GM18505 (cell line): ENCODE data around the gene BCDIN3D.
"Not testable (repeated sequence)": the region's sequence is repeated elsewhere in the genome, so short reads cannot be mapped to it uniquely, and the experiment has no call there.

Experiments used
- ATAC-seq: cut with Tn5 transposase; IDR thresholded peaks from one replicate; pipeline ENCODE4 v1.9.1; 2021; ENCODE audit not compliant: unreplicated experiment
- POLR2A ChIP-seq: IDR thresholded peaks from 4 replicates; pipeline ENCODE4 v1.6.1; 2011; ENCODE audit warnings: borderline replicate concordance; ENCODE audit not compliant: insufficient read depth, insufficient read length; ENCODE audit errors: extremely low read depth

BCDIN3D gene

DNA sequence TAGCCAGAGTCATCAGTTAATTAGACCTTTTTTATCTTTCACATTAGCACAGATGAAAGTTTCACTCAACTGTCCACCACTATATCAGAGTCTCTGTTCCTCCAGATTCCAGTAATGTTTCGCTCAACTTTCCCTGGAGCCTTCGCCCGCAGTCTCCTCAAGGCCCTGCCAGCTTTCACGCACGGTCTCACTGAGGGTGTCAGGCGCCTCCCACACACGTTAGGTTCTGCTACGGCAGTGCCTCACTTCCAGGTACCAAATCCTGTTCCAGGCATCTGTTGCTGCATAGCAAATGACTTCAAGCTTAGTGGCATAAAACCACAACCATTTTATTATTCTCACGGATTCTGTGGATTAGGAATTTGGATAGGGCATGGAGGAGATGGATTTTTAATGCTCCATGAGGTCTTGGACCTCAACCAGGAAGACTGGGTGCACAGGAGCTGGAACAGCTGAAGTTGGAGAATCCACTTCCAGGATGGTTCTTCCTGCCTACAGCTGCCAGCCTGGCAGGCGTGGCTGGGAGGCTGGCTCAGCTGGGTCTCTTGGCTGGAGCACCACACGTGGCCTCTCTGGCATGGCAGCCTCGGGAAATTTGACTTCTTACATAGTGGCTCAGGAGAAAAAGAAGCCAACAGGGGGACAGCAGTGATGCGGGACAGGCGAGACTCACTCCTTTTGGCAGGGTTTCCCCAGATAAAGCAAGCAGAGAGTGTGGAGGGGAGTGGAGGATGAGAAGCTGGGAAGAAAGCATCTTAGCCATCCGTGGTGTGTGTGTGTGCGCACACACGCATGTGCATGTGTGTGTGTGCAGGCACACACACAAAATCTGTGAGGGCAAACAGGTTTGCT is 21.3 kb upstream of the BCDIN3D start:
- TF ChIP-seq POLR2A: no peak
- no peak for ATAC-seq

DNA sequence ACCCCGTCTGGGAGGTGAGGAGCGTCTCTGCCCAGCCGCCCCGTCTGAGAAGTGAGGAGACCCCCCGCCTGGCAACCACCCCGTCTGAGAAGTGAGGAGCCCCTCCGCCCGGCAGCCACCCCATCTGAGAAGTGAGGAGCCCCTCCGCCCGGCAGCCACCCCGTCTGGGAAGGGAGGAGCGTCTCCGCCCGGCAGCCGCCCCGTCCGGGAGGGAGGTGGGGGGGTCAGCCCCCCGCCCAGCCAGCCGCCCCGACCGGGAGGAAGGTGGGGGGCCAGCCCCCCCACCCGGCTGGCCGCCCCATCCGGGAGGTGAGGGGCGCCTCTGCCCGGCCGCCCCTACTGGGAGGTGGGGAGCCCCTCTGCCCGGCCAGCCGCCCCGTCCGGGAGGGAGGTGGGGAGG is 18.0 kb upstream of the BCDIN3D start:
- not testable (repeated sequence) for ATAC-seq

DNA sequence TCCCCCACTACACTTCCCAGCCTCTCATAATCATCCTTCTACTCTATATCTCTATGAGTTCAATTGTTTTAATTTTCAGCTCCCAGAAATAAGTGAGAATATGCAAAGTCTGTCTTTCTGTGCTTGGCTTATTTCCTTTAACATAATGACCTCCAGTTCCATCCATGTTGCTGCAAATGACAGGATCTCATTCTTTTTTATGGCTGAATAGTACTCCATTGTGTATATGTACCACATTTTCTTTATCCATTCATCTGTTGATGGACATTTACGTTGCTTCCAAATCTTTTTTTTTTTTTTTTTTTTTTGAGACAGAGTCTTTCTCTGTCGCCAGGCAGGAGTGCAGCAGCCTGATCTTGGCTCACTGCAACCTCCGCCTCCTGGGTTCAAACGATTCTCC is 13.0 kb upstream of the BCDIN3D start:
- not testable (repeated sequence) for ATAC-seq

DNA sequence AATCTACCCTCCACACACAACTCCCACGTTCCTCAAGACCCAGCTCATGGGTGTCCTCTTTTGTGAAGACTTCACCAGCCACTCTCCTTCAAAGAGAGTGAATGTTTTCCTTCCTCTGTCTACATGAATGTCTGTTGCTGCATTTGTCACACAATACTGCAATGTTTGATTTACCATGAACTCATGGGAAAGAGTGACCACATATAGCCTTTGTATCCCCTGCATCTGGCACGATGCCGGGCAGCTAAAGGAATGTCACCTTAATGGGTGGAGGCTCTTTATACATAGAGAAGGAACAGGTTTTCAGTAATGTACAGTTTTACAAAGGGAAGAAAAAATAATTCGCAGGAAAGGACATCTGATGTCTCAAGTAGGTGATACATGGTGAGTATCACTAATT is 12.1 kb upstream of the BCDIN3D start:
- ATAC-seq: no peak

DNA sequence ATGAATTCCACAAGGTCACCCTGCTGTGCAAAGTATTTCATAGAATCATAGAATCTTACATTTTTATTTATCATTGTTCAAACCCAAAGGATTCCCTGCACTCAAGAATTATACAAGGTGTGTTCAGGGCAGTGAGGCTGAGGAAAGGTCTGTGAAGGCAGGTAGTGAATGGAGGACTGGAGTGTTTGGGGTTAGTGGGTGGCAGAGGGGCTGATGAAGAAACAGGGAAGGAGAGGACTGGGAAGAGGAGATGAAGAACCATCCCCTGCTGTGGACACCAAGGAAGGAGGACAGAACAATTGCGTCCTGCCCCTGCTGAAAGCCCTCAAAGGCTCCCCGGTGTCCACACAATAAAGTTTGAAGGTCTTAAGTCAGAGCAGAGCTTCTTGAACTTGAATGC is 10.8 kb upstream of the BCDIN3D start:
- ATAC-seq: no peak
- TF ChIP-seq POLR2A: no peak

More for the DNA sequence above, 12.1 kb upstream of the BCDIN3D start:
- no peak for TF ChIP-seq POLR2A

DNA sequence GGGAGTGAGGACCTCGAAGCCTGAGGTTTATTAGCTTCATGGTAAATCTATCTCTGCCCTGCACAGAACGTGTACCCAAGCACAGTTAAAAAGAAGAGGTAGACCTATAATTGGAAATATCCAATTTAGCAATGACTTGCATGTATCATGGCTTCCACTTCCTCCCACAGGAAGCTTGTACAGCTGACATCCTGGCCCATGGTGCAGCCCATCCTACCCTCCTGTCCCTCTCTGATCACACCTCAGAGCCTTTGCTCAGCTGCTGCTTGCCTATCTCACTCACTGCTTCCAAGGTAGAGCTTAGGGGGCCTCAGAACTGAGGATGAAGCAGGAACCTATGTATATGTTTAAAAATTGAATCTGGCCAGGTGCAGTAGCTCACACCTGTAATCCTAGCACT is 4.3 kb upstream of the BCDIN3D start:
- ATAC-seq: no peak
- no peak for TF ChIP-seq POLR2A

DNA sequence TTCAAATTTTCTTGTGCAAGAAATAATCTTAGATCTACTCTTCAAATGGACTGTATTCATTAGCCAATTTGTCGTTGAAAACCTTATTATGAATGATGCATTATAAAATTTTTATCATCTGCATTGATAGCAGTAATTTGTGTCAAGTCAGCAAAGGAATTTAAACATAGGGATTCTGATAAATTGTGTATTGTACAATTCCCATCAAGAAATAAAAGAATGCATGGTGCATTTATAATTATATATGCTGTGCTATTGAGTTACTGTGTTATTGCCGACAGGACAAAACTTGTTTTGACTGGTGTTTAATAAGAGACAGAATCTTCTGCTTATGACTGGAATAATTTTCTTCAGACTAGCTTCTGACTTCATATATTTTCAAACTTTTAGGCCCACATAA is 3.1 kb upstream of the BCDIN3D start:
- ATAC-seq: no peak
- no peak for TF ChIP-seq POLR2A

DNA sequence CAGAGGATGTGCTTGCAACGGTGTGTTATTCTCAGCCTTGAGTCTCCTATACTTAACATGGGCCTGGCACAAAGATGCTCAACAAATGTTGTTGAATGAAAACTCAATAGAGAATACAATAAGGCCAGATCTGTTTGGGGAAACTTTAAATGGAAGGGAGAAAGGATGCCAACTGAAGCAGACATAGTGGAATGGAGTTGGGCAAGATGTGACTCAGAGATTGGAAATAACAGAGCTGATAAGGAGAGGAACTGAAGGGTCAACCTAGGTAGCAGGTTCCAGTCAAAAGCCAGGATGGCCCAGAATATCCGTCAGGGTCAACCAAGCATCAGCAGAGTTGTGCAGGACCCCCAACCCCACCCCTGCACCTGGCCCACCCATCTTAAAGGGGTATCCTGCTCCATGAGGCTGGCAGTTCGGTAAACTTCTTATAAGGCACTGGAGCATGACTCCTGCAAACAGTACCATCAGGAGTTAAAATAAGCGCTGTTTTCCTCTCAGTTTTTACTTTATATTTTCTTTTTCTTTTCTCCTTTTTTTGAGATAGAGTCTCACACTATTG is 1.1 kb upstream of the BCDIN3D start:
- no peak for TF ChIP-seq POLR2A
- no peak for ATAC-seq

DNA sequence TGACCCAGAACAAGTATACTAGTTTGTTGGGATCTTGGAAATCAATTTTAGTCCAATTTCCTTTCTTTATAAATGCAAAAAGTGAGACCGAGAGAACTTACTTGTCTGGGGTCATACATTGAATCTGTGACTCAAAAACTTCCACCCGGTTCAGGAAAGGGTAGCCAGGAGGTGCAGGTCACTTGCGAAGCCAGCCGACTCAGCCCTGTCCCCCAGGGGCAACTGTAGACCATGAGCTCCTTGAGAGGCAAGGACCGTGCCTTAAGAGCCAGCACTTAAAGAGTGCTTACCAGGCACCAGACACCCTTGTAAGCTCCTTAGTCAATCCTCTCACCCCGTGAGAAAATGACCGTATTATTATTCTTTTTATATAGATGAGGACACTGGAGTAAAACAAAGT is 505 bp upstream of the BCDIN3D start:
- ATAC-seq: no peak
- no peak for TF ChIP-seq POLR2A

DNA sequence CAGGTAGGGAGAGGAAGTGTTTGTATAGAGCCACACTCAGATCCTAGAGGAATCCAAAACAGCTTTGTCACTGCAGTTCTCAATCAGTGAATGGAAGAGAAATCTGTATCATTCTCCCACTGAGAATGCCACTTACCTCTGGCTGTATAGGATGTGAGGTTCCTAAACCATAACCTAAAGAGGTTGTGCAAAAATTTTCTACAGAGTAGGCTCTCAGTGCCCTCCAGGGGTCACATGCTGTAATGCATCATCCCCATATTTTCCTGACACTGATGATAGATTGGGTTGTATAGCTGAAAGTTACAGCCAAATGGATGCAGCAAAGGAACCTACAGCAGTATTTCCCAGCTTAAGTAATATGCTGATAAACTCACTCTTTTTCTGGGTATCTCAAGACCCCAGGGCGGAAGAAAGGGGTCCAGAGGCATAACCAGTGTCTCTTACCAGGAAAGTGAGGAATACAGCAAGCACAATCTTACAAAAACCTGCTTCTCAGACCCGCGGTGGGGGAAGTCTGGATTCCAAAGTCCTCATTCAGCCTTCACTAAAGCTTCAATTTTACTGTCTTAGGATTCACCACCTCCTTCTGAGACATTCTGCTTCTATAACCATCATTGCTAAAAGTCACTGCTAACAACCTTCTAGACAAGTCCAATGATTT is 3.8 kb downstream of the BCDIN3D start:
- TF ChIP-seq POLR2A: no peak
- ATAC-seq: no peak

DNA sequence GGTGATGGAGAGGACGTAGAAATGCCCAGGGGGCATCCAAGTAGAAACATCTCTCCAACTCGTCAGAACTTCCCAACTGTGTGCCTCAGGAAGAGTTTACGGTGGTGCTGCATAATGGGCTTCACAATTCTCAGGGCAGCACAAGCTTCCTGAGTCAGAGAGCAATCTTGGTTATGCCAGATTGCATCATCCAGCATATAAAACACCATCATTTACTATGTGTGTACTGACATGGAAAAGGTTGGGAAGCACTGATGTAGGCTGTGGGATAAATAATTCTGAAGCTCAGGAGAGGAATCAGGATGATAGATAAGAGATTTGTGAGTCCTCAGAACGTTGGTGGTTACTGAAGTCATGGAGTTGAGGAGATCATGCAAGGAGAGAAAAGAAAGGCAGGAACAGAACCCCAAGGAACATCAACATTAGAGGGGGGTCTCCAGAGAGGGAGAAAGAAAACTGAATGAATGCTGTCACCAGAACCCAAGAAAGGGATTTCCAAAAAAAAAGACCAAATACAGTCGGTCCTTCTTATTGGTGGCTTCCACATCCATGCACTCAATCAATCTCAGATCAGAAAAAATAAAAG is 10.0 kb downstream of the BCDIN3D start:
- no peak for TF ChIP-seq POLR2A

DNA sequence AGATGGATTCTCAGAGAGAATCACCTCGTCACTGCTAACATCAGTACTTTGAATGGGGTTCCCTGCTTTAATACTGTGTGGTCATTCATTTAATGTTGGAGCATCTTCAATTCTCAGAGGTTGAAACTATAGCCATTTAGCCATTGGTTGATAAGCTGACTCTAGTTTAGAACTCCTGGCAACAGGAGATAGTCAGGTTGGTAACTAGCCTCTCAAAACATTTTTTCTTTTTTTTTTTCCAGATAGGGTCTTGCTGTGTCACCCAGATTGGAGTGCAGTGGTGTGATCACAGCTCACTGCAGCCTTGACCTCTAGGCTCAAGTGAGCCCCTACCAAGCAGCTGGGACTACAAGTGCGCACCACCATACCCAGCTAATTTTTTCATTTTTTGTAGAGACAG is 11.2 kb downstream of the BCDIN3D start:
- ATAC-seq: no peak
- no peak for TF ChIP-seq POLR2A

More for the DNA sequence above, 10.0 kb downstream of the BCDIN3D start:
- no peak for ATAC-seq

DNA sequence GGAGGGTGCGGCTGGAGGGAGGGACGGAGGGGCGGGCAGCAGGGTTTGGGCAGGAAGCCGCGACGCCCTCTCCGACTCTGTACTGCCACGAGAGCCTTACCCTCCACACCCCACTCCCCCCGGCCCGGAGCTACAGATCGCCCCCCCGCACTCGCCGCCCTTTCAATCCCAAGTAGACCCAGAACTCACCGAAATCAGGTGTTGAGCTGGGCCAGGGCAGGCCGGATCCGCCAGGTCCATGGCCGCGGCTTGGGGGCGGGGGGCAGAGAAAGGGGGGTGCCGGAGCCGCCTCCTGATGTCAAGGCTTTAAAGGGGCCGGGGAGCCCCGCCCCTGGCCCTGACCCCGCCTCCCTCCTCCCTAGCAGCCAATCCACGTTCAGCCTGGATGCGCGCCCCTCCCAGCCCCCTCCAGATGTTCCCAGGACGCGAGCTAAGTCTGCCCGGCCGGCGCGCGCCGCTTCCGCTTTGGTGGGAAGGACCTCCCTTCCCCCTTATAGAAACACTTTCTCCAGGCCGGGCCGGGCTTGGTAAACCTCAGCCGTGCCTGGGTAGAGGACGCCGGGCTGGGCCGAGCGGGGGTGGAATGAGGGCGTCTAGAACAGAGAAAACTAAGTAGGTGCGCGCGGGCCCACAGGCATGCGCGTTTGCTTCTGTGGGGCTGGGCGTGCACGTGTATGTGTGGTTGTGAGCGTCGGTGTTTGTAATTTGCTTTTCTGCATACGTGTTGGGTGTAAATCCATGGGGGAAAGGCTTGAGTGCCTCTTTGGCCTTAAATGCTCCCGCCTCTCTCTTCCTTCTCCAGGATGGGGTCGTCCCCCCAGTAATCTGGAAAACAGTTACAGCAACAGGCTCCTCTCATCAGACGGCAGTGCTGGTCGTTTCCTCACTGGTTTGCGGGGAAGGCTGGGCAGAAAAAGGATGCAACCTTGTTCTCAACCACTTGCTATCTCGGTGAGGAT is 14.5 kb downstream of the BCDIN3D start, which contains the start of gene NCKAP5L:
Gene NCKAP5L (minus strand): TSS at position 281 of the 959 bp plus-strand sequence. CDS start 24,369 bp downstream, outside the sequence.
- peak; percentile 88 for ATAC-seq
- peak; percentile 74 for TF ChIP-seq POLR2A
